ENCODE results near the gene GAS2.

DNA sequence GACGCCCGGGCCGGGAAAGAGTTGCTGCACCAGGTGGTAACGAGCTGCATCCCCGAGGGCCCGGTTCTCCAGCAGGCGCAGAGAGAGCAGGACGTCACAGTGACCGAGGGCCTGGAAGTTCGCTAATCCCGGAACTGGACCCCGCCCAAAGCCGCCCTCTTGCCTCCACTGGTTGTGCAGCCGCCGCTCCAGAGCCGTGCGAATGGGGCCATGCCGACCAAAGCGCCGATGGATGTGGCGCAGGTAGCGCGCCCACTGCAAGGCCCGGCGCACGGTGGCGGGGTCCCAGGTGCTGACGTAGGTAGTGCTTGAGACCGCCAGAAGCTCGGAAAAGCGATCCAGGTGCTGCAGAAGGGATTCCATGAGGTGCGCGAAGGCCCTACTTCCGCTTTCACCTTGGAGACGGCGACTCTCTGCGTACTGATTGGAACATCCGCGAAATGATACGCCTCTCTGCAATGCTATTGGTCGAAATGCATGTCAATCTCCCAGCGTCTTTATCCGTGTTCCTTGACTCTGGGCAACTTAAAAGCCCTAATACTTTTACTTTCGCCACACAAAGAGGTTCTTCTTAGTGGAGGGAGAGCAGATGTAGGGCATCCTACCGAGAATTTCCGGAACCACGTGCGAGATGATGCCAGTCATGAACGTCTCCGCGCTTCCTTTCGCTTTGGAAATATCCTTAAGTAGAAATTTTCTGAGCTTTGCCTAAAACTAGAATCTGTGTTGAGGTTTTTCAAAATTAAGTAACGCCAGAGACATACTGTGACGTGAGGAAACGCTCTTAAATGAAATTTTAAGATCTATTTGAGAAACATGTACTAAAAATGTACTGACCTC is 40.7 kb upstream of the GAS2 start, which contains the start of gene FANCF:
- TF ChIP-seq, protein P1, sequence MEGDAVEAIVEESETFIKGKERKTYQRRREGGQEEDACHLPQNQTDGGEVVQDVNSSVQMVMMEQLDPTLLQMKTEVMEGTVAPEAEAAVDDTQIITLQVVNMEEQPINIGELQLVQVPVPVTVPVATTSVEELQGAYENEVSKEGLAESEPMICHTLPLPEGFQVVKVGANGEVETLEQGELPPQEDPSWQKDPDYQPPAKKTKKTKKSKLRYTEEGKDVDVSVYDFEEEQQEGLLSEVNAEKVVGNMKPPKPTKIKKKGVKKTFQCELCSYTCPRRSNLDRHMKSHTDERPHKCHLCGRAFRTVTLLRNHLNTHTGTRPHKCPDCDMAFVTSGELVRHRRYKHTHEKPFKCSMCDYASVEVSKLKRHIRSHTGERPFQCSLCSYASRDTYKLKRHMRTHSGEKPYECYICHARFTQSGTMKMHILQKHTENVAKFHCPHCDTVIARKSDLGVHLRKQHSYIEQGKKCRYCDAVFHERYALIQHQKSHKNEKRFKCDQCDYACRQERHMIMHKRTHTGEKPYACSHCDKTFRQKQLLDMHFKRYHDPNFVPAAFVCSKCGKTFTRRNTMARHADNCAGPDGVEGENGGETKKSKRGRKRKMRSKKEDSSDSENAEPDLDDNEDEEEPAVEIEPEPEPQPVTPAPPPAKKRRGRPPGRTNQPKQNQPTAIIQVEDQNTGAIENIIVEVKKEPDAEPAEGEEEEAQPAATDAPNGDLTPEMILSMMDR (conservative IDR thresholded peaks at IDR 0.05; ENCODE audit: low read depth, low read length): no peak
- no peak for TF ChIP-seq RAD21 (IDR thresholded peaks at IDR 0.05; ENCODE audit: low read length)
- TF ChIP-seq, protein P2, sequence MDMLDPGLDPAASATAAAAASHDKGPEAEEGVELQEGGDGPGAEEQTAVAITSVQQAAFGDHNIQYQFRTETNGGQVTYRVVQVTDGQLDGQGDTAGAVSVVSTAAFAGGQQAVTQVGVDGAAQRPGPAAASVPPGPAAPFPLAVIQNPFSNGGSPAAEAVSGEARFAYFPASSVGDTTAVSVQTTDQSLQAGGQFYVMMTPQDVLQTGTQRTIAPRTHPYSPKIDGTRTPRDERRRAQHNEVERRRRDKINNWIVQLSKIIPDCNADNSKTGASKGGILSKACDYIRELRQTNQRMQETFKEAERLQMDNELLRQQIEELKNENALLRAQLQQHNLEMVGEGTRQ (IDR thresholded peaks at IDR 0.05; ENCODE audit: low read depth, low read length): no peak
- TF ChIP-seq SMC3 (IDR thresholded peaks at IDR 0.05; ENCODE audit: low read depth, low read length): no peak
- TF ChIP-seq BHLHE40 (IDR thresholded peaks at IDR 0.05; ENCODE audit: low read depth, low read length): no peak

Data from IMR-90 (cell line).